Non-pigmented ciliary epithelial cell (primary cell): Measurements from ENCODE around the gene CCNF.

Experiments
- DNase-seq: peaks from one replicate; pipeline ENCODE4 v3.0.0-alpha.2; 2010; ENCODE audit warnings: low read depth

The CCNF gene

GRCh38 chr16:2501946-2502895 is 73.0 kb downstream of the CCNF start:
- DNase-seq, result no peak

DNA sequence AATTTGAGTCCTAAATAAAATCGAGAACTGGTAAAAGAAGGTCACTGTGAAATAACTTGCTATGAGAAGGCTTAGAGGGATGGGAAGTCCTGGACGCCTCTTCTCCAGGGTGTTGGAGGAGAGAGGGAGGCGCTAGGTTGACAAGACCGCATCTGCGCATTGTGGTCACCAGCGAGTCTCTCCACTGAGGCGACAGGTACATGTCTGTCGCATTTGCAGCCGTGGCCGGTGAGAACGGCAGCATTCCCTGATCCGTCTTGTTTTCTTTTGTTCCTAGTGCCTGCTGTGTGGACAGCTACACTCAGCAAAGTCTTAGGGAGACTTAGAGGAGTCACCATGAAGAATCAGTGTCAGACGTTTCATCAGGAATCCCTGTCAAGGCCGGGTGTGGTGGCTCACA is 76.4 kb downstream of the CCNF start:
- no peak for DNase-seq

- no peak for DNase-seq
These were observed 77.9 kb downstream of the CCNF start for GRCh38 chr16:2507052-2507659.

DNA sequence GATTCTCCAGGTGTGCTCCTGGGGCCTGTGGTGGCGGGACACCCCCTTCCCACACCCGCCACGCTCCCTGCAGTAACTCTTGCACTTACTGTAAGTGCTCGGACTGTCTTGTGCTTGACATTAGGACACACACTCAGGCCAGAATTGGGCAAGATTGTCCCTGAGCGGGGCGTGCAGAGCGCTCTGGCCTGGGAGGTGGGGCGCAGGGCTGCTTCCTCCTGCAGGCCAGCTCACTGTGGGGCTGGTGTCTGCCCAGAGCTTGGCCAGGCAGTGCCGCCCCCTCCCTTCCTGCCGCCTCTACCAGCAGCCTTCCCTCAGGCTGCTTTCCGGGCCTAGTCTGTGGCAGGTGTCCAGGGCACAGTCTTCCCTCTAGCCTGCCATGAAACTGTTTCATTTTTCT is 78.4 kb downstream of the CCNF start:
- no peak for DNase-seq
